Measurements from ENCODE around the gene TEF.

DNA sequence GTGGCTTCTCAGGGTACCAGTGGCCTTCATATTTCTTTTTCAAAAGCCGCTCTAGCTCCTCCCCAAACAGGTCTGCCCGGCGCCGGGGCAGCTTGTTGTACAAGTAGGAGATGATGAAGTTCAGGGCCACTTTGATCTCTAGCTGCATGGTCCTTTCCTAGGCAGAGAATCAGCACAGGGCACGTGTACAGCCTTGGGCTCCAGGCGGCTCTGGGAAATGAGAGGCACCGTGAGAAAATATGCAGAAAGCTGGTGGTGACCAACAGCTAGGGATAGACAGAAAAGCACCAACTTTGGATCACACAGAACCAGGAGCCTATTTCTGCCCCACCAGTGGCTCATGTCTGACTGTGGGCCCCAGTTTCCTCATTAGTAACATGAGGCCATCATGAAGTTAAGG is 55.5 kb downstream of the TEF start:
- TF ChIP-seq TCF7L2 (IDR thresholded peaks at IDR 0.05; ENCODE audit: low read depth, low read length) (no peak), RB1 (IDR thresholded peaks at IDR 0.05; ENCODE audit: low read depth) (no peak), CTCF (IDR thresholded peaks at IDR 0.05 in 2 of 3, conservative IDR thresholded peaks at IDR 0.05 in 1 of 3; ENCODE audit: insufficient read depth in 2 of 3, low read depth in 1 of 3, low read length in 3 of 3) (no peak)
